GM18873 (cell line): ENCODE measurements around the gene PARL.

Experiments
- ATAC-seq: cut with Tn5 transposase; IDR thresholded peaks from one replicate; pipeline ENCODE4 v1.9.1; 2021; ENCODE audit warnings: mild to moderate bottlenecking, moderate library complexity, moderate number of reproducible peaks; ENCODE audit not compliant: unreplicated experiment, low FRiP score

Gene PARL

GRCh38 chr3:183862610-183863009 lies 22.1 kb downstream of the PARL start:
- ATAC-seq: no peak

- ATAC-seq: no peak
These were observed 26.8 kb downstream of the PARL start for GRCh38 chr3:183857863-183858262.

- no peak for ATAC-seq
These were observed 30.2 kb downstream of the PARL start for GRCh38 chr3:183854318-183855035.

GRCh38 chr3:183845608-183846288 lies 38.9 kb downstream of the PARL start:
- ATAC-seq: no peak

GRCh38 chr3:183845090-183845489 lies 39.6 kb downstream of the PARL start:
- no peak for ATAC-seq

DNA sequence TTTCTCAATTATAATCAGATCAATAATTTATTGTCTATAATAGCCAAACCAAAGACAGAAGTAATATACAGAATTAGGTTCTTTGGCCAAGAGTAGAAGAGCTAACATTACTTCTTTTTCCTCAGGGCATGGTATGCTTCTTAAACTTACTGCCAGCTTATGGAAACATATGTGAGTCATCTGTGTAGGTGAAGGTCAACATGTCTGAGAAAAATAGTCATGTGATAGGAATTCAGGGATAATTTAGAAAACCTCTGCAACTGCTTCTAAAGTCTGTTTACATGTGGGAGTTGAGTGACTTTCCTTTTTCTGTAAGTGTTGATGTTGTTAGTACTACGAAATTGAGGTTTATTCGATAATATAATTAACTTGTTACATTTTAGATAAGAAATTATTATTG lies 40.1 kb downstream of the PARL start:
- ATAC-seq: no peak

DNA sequence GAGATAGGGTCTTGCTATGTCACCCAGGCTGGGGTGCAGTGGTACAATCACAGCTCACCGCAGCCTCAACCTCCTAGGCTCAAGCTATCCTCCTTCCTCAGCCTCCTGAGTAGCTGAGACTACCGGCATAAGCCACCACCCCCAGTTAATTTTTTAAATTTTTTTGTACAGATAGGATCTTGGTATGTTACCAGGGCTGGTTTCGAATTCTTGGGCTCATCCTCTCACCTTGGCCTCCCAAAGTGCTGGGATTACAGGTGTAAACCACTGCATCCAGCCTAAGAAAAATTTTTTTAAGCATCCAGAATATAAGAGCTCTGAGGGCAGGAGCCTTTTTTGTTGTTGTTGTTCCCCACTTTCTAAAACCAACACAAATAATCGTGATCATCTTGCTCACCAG lies 44.9 kb downstream of the PARL start:
- ATAC-seq: no peak

GRCh38 chr3:183837894-183838293 lies 46.8 kb downstream of the PARL start:
- ATAC-seq: no peak

DNA sequence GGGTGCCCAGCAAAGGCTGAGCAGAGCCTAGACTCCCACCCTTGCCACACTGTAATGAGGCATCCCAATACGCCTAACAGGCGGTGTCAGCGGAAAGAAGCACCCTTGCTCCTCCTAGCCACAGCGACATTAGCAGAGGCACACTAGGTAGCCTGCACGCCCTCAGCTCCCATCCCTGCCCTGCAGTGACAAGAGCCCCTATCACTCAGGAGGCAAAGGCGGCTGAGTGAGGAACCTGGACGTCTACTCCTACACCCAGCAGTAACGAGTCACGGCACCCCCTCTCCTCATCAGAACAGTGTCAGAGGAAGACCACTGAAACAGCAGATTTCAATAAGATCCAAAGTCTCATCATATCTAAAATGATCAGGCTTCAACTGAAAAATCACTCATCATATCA lies 47.3 kb downstream of the PARL start:
- ATAC-seq: no peak

DNA sequence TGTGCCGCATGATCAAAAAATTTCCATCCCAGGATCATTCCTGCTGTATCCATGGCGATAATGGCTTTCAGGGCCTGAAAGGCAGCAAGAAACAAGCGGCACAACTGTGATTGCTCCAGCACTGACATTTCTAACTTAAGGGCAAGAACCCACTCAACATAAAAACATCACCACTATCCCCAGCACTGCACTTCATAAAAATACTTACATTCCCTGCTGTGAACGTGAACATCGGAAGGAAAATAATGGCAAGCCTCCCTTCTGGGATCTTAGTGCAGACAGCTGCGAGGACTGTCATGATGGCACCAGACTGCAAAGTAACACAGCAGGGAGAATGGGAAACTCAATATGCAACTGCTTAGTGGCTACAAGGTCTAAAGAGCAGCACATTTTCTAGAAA lies 51.2 kb downstream of the PARL start:
- ATAC-seq: no peak

DNA sequence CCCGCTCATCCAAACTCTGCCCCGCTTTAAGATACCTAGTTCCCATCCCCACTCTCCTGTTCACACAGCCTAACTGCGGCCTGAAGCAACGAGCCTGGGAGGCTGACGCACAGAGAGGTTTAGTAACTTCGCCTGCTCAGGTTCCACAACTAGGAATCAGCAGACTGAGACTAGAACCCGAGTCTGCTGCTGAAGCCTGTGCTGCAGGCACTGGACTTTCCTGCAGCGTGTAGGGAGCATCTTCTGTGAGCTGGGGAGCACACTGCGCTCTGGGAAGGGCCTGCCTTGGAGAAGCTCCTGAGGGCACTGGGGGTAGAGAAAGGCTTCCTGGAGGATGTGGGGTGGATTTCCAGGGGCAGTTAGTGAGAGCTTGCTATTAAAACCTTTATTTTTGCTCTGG lies 54.5 kb downstream of the PARL start:
- no peak for ATAC-seq

GRCh38 chr3:183829466-183829865 lies 55.2 kb downstream of the PARL start:
- no peak for ATAC-seq

- ATAC-seq: no peak
These were observed 56.2 kb downstream of the PARL start for GRCh38 chr3:183828538-183828870.

GRCh38 chr3:183827809-183828537 lies 56.7 kb downstream of the PARL start:
- no peak for ATAC-seq

DNA sequence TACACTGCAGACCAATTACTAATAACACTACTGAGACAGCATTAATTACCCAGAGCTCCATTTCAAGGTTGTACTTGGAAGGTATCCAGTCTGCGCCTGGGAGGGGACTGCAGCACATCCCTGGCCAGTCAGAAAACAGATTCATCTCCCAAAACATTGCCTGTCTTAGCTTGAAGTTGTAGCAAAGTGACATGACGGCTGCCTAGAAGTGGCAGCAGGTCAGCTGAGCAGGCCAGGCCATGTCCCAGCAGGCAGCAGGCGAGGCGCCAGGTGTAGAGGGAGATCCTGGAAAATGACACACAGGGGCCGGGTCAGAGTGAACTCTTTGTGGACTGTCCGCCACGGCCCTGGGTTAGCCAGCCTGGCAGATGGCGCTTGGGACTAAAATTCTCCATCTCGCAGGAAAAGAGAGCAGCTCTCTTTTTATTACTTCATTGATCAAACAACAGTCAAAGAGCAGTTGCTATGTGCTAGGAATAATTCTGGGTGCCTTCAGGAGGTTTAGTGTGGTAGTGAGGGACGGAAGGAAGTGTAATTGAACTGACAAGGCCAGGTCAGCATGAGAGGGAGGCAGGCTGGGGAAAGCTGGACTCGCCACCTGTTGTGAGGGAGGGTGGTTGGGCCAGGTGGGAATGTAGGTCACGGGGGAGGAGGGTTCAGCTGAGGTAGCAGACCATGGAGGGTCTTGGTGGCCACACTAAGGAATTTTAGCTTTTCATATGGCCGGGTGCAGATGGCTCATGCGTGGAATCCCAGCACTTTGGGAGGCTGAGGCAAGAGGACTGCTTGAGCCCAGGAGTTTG lies 58.0 kb downstream of the PARL start:
- no peak for ATAC-seq

DNA sequence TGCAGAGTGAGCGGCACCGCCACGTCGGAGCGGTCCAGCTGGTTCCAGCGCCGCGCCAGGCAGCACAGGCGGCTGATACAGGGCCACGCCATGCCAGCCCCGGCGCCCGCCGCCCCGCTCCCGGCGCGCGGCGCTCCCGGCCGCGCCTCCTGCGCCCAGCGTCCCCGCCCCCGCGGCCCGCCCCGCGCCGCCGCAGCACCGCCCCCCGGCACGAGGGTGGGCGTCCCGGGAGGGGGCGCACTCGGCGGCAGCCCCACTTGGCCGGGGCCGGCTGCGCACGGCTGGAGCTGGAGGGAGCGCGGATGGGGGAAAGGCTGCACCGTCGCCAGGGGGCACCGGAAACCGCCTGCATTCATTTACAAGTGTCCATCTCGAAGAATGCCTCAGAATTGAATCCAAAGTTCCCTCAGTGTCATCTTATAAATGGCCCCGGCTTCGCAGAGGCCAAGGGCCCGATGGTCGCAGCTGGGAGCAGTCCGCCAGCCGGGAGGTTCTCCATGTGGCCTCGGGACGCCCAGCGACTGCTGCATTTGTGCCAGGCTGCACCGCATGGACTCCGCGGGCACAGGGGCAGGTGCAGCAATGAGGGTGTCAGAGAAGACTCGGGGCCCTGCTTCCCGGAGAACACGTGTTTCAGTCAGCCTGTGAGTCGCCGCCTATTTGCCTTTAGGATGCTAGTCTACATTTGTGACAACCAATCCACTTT lies 59.1 kb downstream of the PARL start, which contains the start of gene MAP6D1:
TSS of gene MAP6D1 (minus strand) at position 122 of the 706 bp plus-strand sequence. CDS start at position 92, 30 bp downstream.
- ATAC-seq: no peak

- no peak for ATAC-seq
These were observed 59.8 kb downstream of the PARL start for GRCh38 chr3:183824761-183825455.

- ATAC-seq: no peak
These were observed 60.7 kb downstream of the PARL start for GRCh38 chr3:183823963-183824362.

DNA sequence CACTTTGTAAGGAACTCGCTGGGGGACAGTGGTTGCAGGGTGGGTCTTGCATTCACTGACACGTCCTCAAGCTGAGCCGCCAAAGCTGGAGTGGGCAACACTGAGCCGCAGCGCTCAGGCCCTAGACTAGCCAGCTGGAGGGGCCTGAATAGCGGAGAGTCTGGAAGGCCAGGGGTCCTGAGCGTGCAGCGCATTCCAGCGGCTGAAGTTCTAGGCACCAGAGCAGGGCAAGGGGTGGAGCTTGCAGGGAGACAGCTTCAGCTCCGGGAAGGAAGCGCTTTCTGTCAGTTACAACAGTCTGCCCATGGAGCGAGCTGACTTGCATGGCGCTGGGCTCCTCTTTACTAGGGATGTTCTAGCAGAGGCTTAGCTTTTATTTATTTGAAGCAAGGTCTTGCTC lies 62.0 kb downstream of the PARL start:
- no peak for ATAC-seq

- ATAC-seq: no peak
These were observed 64.8 kb downstream of the PARL start for GRCh38 chr3:183819831-183820230.
